IMR-90 (cell line): Measurements from ENCODE around the gene EEF1AKMT1. TPM values are rescaled to one million over a fixed set of nuclear protein-coding genes. Genes with fewer than 3 reads are reported as not detected.

Source experiments
- ATAC-seq: fragments of 200-7000 bp; cut with Tn5 transposase; 2 replicates; pipeline ENCODE4 v1.9.1; 2020; ENCODE audit warnings: low read depth, mild to moderate bottlenecking, moderate library complexity
- BruUV-seq: library from RNA; stranded (reverse); fragments of 400-500 nt; replicated peaks from 2 replicates; lab custom pipeline; 2021; lab: Mats Ljungman, UMichigan
- CTCF ChIA-PET: fragments of 300-600 bp; formaldehyde crosslinking; extraction: SDS; loops from one replicate; lab custom pipeline; 2021; ENCODE audit warnings: antibody characterized with exemption; lab: Yijun Ruan, JAX
- POLR2A ChIA-PET: fragments of 300-600 bp; sonication (Branson Sonifier 250); formaldehyde crosslinking; loops from one replicate; lab custom pipeline; 2022; ENCODE audit warnings: antibody characterized with exemption; ENCODE audit not compliant: unreplicated experiment; lab: Charles Lee
- DNase-seq: peaks from one replicate; pipeline ENCODE4 v3.0.0; 2013
- H2AFZ ChIP-seq: replicated peaks from 2 replicates; pipeline ENCODE3; 2013; ENCODE audit warnings: low read length, mild to moderate bottlenecking; ENCODE audit not compliant: poor library complexity
- H2AK5ac ChIP-seq: 2 replicates; pipeline ENCODE4 v1.6.1; 2013; ENCODE audit warnings: low read depth, low read length, inconsistent platforms
- H2AK9ac ChIP-seq: replicated peaks from 2 replicates; pipeline ENCODE3; 2013; ENCODE audit warnings: mild to moderate bottlenecking, low read depth, low read length, moderate library complexity; ENCODE audit not compliant: poor library complexity
- H2BK120ac ChIP-seq: 2 replicates; pipeline ENCODE4 v1.6.1; 2013; ENCODE audit warnings: low read depth, low read length, inconsistent platforms
- H2BK15ac ChIP-seq: 3 replicates; pipeline ENCODE4 v1.6.1; 2013; ENCODE audit warnings: low read depth, low read length, inconsistent platforms
- H2BK20ac ChIP-seq: 2 replicates; pipeline ENCODE4 v1.6.1; 2013; ENCODE audit warnings: low read depth, mild to moderate bottlenecking, inconsistent platforms, low read length, moderate library complexity
- H2BK5ac ChIP-seq: 2 replicates; pipeline ENCODE4 v1.6.1; 2013; ENCODE audit warnings: mild to moderate bottlenecking, low read depth, low read length, inconsistent platforms; ENCODE audit not compliant: poor library complexity, severe bottlenecking
- H3K14ac ChIP-seq: replicated peaks from 2 replicates; pipeline ENCODE4 v1.6.1; 2013; ENCODE audit warnings: low read depth, low read length, inconsistent platforms
- H3K18ac ChIP-seq: 2 replicates; pipeline ENCODE4 v1.6.1; 2013; ENCODE audit warnings: low read depth, low read length, control low read depth
- H3K23ac ChIP-seq: 2 replicates; pipeline ENCODE4 v1.6.1; 2013; ENCODE audit warnings: low read depth, low read length, inconsistent platforms
- H3K27ac ChIP-seq: 2 replicates; pipeline ENCODE4 v1.5.1; 2013; ENCODE audit warnings: mild to moderate bottlenecking, control low read depth, low read length; ENCODE audit not compliant: insufficient read depth
- H3K27me3 ChIP-seq: 2 replicates; pipeline ENCODE4 v1.6.1; 2013; ENCODE audit warnings: low read length; ENCODE audit not compliant: control insufficient read depth, insufficient read depth
- H3K36me3 ChIP-seq: 2 replicates; pipeline ENCODE4 v1.6.1; 2013; ENCODE audit warnings: low read length, mixed read lengths; ENCODE audit not compliant: control insufficient read depth, insufficient read depth
- H3K4ac ChIP-seq: 2 replicates; pipeline ENCODE4 v1.6.1; 2013; ENCODE audit warnings: low read depth, low read length, inconsistent platforms
- H3K4me1 ChIP-seq: 2 replicates; pipeline ENCODE4 v1.6.1; 2013; ENCODE audit warnings: low read length, mixed read lengths; ENCODE audit not compliant: control insufficient read depth, insufficient read depth
- H3K4me2 ChIP-seq: 2 replicates; pipeline ENCODE4 v1.6.1; 2013; ENCODE audit warnings: low read depth, mild to moderate bottlenecking, control low read depth, low read length, moderate library complexity
- H3K4me3 ChIP-seq: 2 replicates; pipeline ENCODE4 v1.5.1; 2013; ENCODE audit warnings: low read depth, mild to moderate bottlenecking, control low read depth, low read length, moderate library complexity; ENCODE audit not compliant: insufficient read depth
- H3K56ac ChIP-seq: 2 replicates; pipeline ENCODE4 v1.6.1; 2013; ENCODE audit warnings: low read length, inconsistent platforms; ENCODE audit not compliant: insufficient read depth; ENCODE audit errors: extremely low read depth
- H3K79me1 ChIP-seq, 2 experiments: 2 replicates each; pipeline ENCODE4 v1.6.1; 2013; ENCODE audit warnings: low read length in 2 of 2, inconsistent platforms in 1 of 2, low read depth in 1 of 2
- H3K9ac ChIP-seq: 2 replicates; pipeline ENCODE4 v1.6.1; 2013; ENCODE audit warnings: low read depth, low read length, control low read depth
- H3K9me1 ChIP-seq: 2 replicates; pipeline ENCODE4 v1.6.1; 2013; ENCODE audit warnings: low read length, inconsistent platforms; ENCODE audit not compliant: insufficient read depth
- H3K9me3 ChIP-seq: 2 replicates; pipeline ENCODE4 v1.6.1; 2013; ENCODE audit warnings: low read length; ENCODE audit not compliant: control insufficient read depth, insufficient read depth
- H4K20me1 ChIP-seq: 2 replicates; pipeline ENCODE4 v1.6.1; 2013; ENCODE audit warnings: low read length, inconsistent platforms; ENCODE audit not compliant: insufficient read depth
- H4K5ac ChIP-seq: 2 replicates; pipeline ENCODE4 v1.6.1; 2013; ENCODE audit warnings: mild to moderate bottlenecking, low read depth, low read length, control low read depth
- H4K8ac ChIP-seq, 2 experiments: 2 replicates each; pipeline ENCODE4 v1.6.1; 2013; ENCODE audit warnings: low read depth in 2 of 2, low read length in 2 of 2, control low read depth in 1 of 2, inconsistent platforms in 1 of 2
- H4K91ac ChIP-seq: 2 replicates; pipeline ENCODE4 v1.6.1; 2013; ENCODE audit warnings: low read depth, low read length, inconsistent platforms; ENCODE audit not compliant: insufficient read depth
- BHLHE40 ChIP-seq: fragments of 150-350 bp; IDR thresholded peaks from 2 replicates; pipeline ENCODE4 v1.6.1; 2016; ENCODE audit warnings: mild to moderate bottlenecking, low read depth, low read length
- CEBPB ChIP-seq: IDR thresholded peaks from 2 replicates; pipeline ENCODE4 v1.6.1; 2012; ENCODE audit warnings: low read depth, low read length, improper control_type of control experiment
- CTCF ChIP-seq: conservative IDR thresholded peaks from 2 replicates; pipeline ENCODE4 v1.5.1; 2012; ENCODE audit warnings: mild to moderate bottlenecking, low read depth, low read length, improper control_type of control experiment
- ELK1 ChIP-seq: fragments of 150-350 bp; IDR thresholded peaks from 2 replicates; pipeline ENCODE4 v1.6.1; 2016; ENCODE audit warnings: low read depth, mild to moderate bottlenecking, low read length, moderate library complexity, borderline replicate concordance
- MAFK ChIP-seq: IDR thresholded peaks from 2 replicates; pipeline ENCODE4 v1.6.1; 2012; ENCODE audit warnings: low read depth, low read length, improper control_type of control experiment
- MXI1 ChIP-seq: IDR thresholded peaks from 2 replicates; pipeline ENCODE4 v1.6.1; 2012; ENCODE audit warnings: low read depth, mild to moderate bottlenecking, low read length, moderate library complexity, borderline replicate concordance
- NFE2L2 ChIP-seq: fragments of 150-350 bp; IDR thresholded peaks from 2 replicates; pipeline ENCODE4 v1.6.1; 2016; ENCODE audit warnings: low read depth, mild to moderate bottlenecking, low read length
- POLR2A ChIP-seq: IDR thresholded peaks from 2 replicates; pipeline ENCODE4 v1.6.1; 2012; ENCODE audit warnings: mild to moderate bottlenecking, low read depth, low read length
- RAD21 ChIP-seq: IDR thresholded peaks from 2 replicates; pipeline ENCODE4 v1.6.1; 2012; ENCODE audit warnings: low read length, improper control_type of control experiment
- RFX5 ChIP-seq: IDR thresholded peaks from 2 replicates; pipeline ENCODE4 v1.8.0; 2012; ENCODE audit warnings: low read depth, mild to moderate bottlenecking, low read length, moderate library complexity
- USF2 ChIP-seq: fragments of 150-350 bp; IDR thresholded peaks from 2 replicates; pipeline ENCODE4 v1.6.1; 2017; ENCODE audit warnings: mild to moderate bottlenecking, antibody characterized with exemption, low read length, low read depth
- WGBS, 2 experiments: methylation state at CpG; one replicate each; pipeline versions ENCODE4 v1.1.5 to v1.1.7; 2013; ENCODE audit warnings: missing lambda C conversion rate in 2 of 2; ENCODE audit not compliant: insufficient read length in 1 of 2; ENCODE audit errors: extremely low coverage in 2 of 2; 5-methylcytosine and 5-hydroxymethylcytosine counted together
- dilution Hi-C: fragments of 300-500 bp; cut with HindIII; formaldehyde crosslinking; loops from one replicate; pipeline ENCODE4 v1.14.3; 2018; ENCODE audit warnings: low sequenced_read_pairs; ENCODE audit not compliant: unreplicated experiment
- in situ Hi-C: fragments of 300-500 bp; cut with MboI; formaldehyde crosslinking; loops from 3 replicates; pipeline ENCODE4 v1.14.3; 2019; ENCODE audit warnings: low sequenced_read_pairs, inconsistent platforms, mixed read lengths
- intact Hi-C: fragments of 100-400 bp; cut with micrococcal nuclease; formaldehyde crosslinking; loops from 2 replicates; pipeline ENCODE4 v1.10.0; 2022
- polyA plus RNA-seq, 3 experiments: library from polyadenylated mRNA; depleted of rRNA; stranded (reverse); fragments of >200 nt; gene quantifications; 2 replicates each; pipeline ENCODE4 v1.2.3, GENCODE V29; 2012; ENCODE audit warnings: low replicate concordance in 1 of 3
- total RNA-seq: library from RNA; depleted of rRNA; stranded (reverse); fragments of >200 nt; gene quantifications from 2 replicates; pipeline ENCODE4 v1.2.3, GENCODE V29; 2012

The EEF1AKMT1 gene
- total and polyA plus RNA-seq, 2 of the 4 experiments (the other 2 are of a cell fraction) = 10.0 to 10.6 TPM

- no peak for TF ChIP-seq NFE2L2
These were observed 43.9 kb downstream of the EEF1AKMT1 start (continued) for GRCh38 chr13:20729633-20730585.

- intact Hi-C loops = no loop called here
- H4K91ac ChIP-seq = no peak overlapping the region
- 60% methylated on average over 1 of the region's 14 CpGs; no CpG with 5 or more reads in 1 of the 2 experiments for WGBS, 2 experiments
- no peak for ATAC-seq
- H4K8ac ChIP-seq = no peak overlapping the region
- H3K18ac ChIP-seq = no peak overlapping the region
- BruUV-seq = no TSS peak
- CTCF ChIA-PET = no interaction called here
- no peak overlapping the region for H2AK5ac ChIP-seq
- no peak overlapping the region for H3K4me2 ChIP-seq
- H3K56ac ChIP-seq = no peak overlapping the region
- TF ChIP-seq CTCF (no peak), MAFK (no peak), MXI1 (no peak), CEBPB (no peak), RFX5 (no peak), USF2 (no peak), RAD21 (no peak), POLR2A (no peak), ELK1 (no peak), BHLHE40 (no peak)
- H3K27me3 ChIP-seq = no peaks in the 10 kb centered on the region
- H2BK120ac ChIP-seq = no peak overlapping the region
- H3K36me3 ChIP-seq = peaks cover 4% of the 10 kb centered on the region; the same call in 1 of the 2 replicates
- H2AK9ac ChIP-seq = no peak overlapping the region
- H3K9ac ChIP-seq = no peak overlapping the region
- no peak overlapping the region for H3K4me3 ChIP-seq
- H3K23ac ChIP-seq = no peak overlapping the region
- no peaks in the 10 kb centered on the region for H3K79me1 ChIP-seq
- POLR2A ChIA-PET = interaction anchor here (0.6 kb wide), 1 partner anchor 173 kb away, joined by 5 read pairs; no protein-coding TSS in a partner anchor
- H4K20me1 ChIP-seq = no peaks in the 10 kb centered on the region
- H2BK20ac ChIP-seq = no peak overlapping the region
- H3K4me1 ChIP-seq = no peaks in the 10 kb centered on the region
- no peaks in the 10 kb centered on the region for H3K9me1 ChIP-seq
- in situ Hi-C loops = no loop called here
- no peak overlapping the region for H2AFZ ChIP-seq
- no peak overlapping the region for H4K5ac ChIP-seq
- H3K9me3 ChIP-seq = no peaks in the 10 kb centered on the region
- H2BK15ac ChIP-seq = no peak overlapping the region
- H3K27ac ChIP-seq = no peak overlapping the region
- dilution Hi-C loops = no loop called here
- H2BK5ac ChIP-seq = no peak overlapping the region
- no peak overlapping the region for H3K4ac ChIP-seq
- H3K14ac ChIP-seq = no peak overlapping the region
- no peak for DNase-seq
These were observed 45.0 kb downstream of the EEF1AKMT1 start for GRCh38 chr13:20728579-20729311.
